GM12878 (cell line): ENCODE data around the gene TBCD.

Experiments used
- ATF7 ChIP-seq: fragments of 450-650 bp; IDR thresholded peaks from 2 replicates; pipeline ENCODE4 v1.6.1; 2016; ENCODE audit warnings: low read depth, mild to moderate bottlenecking
- NRF1 ChIP-seq: conservative IDR thresholded peaks from 2 replicates; pipeline ENCODE4 v1.6.1; 2011; ENCODE audit warnings: mild to moderate bottlenecking, low read depth, low read length, improper control_type of control experiment
- POLR2A ChIP-seq: IDR thresholded peaks from 2 replicates; pipeline ENCODE4 v1.6.1; 2011; ENCODE audit warnings: low read depth, mild to moderate bottlenecking, low read length

GRCh38 chr17:82949984-82950383 is 198.1 kb downstream of the TBCD start:
- TF ChIP-seq ATF7 = no peak
- TF ChIP-seq POLR2A = no peak
- no peak for TF ChIP-seq NRF1
